H9 (cell line): Measurements from ENCODE around the gene CYP2W1. TPM values are rescaled to one million over a fixed set of nuclear protein-coding genes. Genes with fewer than 3 reads are reported as not detected.

ENCODE experiments used
- DNase-seq: peaks from one replicate; pipeline ENCODE4 v3.0.0-alpha.2; 2017
- H2AFZ ChIP-seq: one replicate; pipeline ENCODE4 v1.6.1; 2013; ENCODE audit warnings: mild to moderate bottlenecking, low read length, control low read depth, moderate library complexity
- H2AK5ac ChIP-seq: 2 replicates; pipeline ENCODE4 v1.6.1; 2013; ENCODE audit warnings: low read length, control low read depth, mixed read lengths; ENCODE audit not compliant: insufficient read length
- H2BK120ac ChIP-seq: one replicate; pipeline ENCODE4 v1.6.1; 2013; ENCODE audit warnings: low read depth, mild to moderate bottlenecking, low read length, control low read depth, inconsistent platforms; ENCODE audit not compliant: poor library complexity, severe bottlenecking
- H2BK12ac ChIP-seq: 2 replicates; pipeline ENCODE4 v1.6.1; 2013; ENCODE audit warnings: low read length, control low read depth, mixed read lengths, low read depth; ENCODE audit not compliant: insufficient read length
- H2BK15ac ChIP-seq: 2 replicates; pipeline ENCODE4 v1.6.1; 2013; ENCODE audit warnings: low read depth, low read length, control low read depth
- H2BK20ac ChIP-seq: one replicate; pipeline ENCODE4 v1.6.1; 2013; ENCODE audit warnings: low read depth, mild to moderate bottlenecking, low read length, control low read depth, inconsistent platforms; ENCODE audit not compliant: poor library complexity, severe bottlenecking
- H2BK5ac ChIP-seq: 2 replicates; pipeline ENCODE4 v1.6.1; 2013; ENCODE audit warnings: low read length, control low read depth, mixed read lengths; ENCODE audit not compliant: insufficient read length
- H3K14ac ChIP-seq: 2 replicates; pipeline ENCODE4 v1.6.1; 2013; ENCODE audit warnings: low read length, control low read depth; ENCODE audit not compliant: insufficient read depth
- H3K18ac ChIP-seq: 2 replicates; pipeline ENCODE4 v1.6.1; 2013; ENCODE audit warnings: low read depth, mild to moderate bottlenecking, mixed read lengths, low read length, control low read depth; ENCODE audit not compliant: insufficient read length
- H3K23ac ChIP-seq: 2 replicates; pipeline ENCODE4 v1.6.1; 2013; ENCODE audit warnings: low read length, control low read depth, mixed read lengths, low read depth; ENCODE audit not compliant: insufficient read length
- H3K23me2 ChIP-seq: 2 replicates; pipeline ENCODE4 v1.6.1; 2013; ENCODE audit warnings: low read depth, mild to moderate bottlenecking, mixed read lengths, low read length, control low read depth; ENCODE audit not compliant: insufficient read length, poor library complexity, severe bottlenecking
- H3K27ac ChIP-seq: 2 replicates; pipeline ENCODE4 v1.5.1; 2013; ENCODE audit warnings: low read length, control low read depth, mixed read lengths, low read depth; ENCODE audit not compliant: insufficient read length
- H3K27me3 ChIP-seq: 2 replicates; pipeline ENCODE4 v1.6.1; 2013; ENCODE audit warnings: low read length, control low read depth, inconsistent platforms; ENCODE audit not compliant: insufficient read depth
- H3K4ac ChIP-seq: 2 replicates; pipeline ENCODE4 v1.6.1; 2013; ENCODE audit warnings: low read depth, mild to moderate bottlenecking, control low read depth, inconsistent platforms, low read length, moderate library complexity
- H3K4me1 ChIP-seq: 2 replicates; pipeline ENCODE4 v1.6.1; 2013; ENCODE audit warnings: low read length, control low read depth, inconsistent platforms; ENCODE audit not compliant: insufficient read depth
- H3K4me2 ChIP-seq: 2 replicates; pipeline ENCODE4 v1.6.1; 2013; ENCODE audit warnings: low read length, control low read depth, mixed read lengths; ENCODE audit not compliant: insufficient read length, insufficient read depth
- H3K56ac ChIP-seq: 2 replicates; pipeline ENCODE4 v1.6.1; 2013; ENCODE audit warnings: low read depth, mild to moderate bottlenecking, mixed read lengths, low read length, control low read depth; ENCODE audit not compliant: insufficient read length
- H3K79me1 ChIP-seq: 2 replicates; pipeline ENCODE4 v1.6.1; 2013; ENCODE audit warnings: low read depth, mild to moderate bottlenecking, moderate library complexity, low read length, control low read depth, inconsistent platforms; ENCODE audit not compliant: insufficient read depth, poor library complexity, severe bottlenecking
- H3K79me2 ChIP-seq: 2 replicates; pipeline ENCODE4 v1.6.1; 2013; ENCODE audit warnings: low read length, control low read depth, inconsistent platforms; ENCODE audit not compliant: insufficient read depth
- H3K9ac ChIP-seq: 2 replicates; pipeline ENCODE4 v1.6.1; 2013; ENCODE audit warnings: low read length, control low read depth, mixed read lengths; ENCODE audit not compliant: insufficient read length; ENCODE audit errors: extremely low read depth
- H3K9me3 ChIP-seq: one replicate; pipeline ENCODE4 v1.6.1; 2013; ENCODE audit warnings: low read depth, low read length, inconsistent platforms; ENCODE audit not compliant: control insufficient read depth
- H3T11ph ChIP-seq: one replicate; pipeline ENCODE4 v1.6.1; 2013; ENCODE audit warnings: mild to moderate bottlenecking, low read length, control low read depth, inconsistent platforms
- H4K20me1 ChIP-seq: one replicate; pipeline ENCODE4 v1.6.1; 2013; ENCODE audit not compliant: control insufficient read depth, insufficient read length, insufficient read depth
- H4K5ac ChIP-seq: 2 replicates; pipeline ENCODE4 v1.6.1; 2013; ENCODE audit warnings: low read depth, mild to moderate bottlenecking, mixed read lengths, low read length, control low read depth; ENCODE audit not compliant: insufficient read length
- H4K8ac ChIP-seq: replicated peaks from 2 replicates; pipeline ENCODE4 v1.6.1; 2013; ENCODE audit warnings: low read length, control low read depth, mixed read lengths, low read depth; ENCODE audit not compliant: insufficient read length
- H4K91ac ChIP-seq: 2 replicates; pipeline ENCODE4 v1.6.1; 2013; ENCODE audit warnings: low read depth, mild to moderate bottlenecking, moderate library complexity, mixed read lengths, low read length, control low read depth; ENCODE audit not compliant: insufficient read length
- H3K27ac Mint-ChIP-seq, 3 experiments: 2 replicates in 2 of 3; 3 replicates in 1 of 3; pipeline ENCODE4 v1.8.0; 2020 to 2021; ENCODE audit warnings: mixed read lengths in 3 of 3, mild to moderate bottlenecking in 1 of 3, moderate library complexity in 1 of 3
- H3K27me3 Mint-ChIP-seq: 2 replicates; pipeline ENCODE4 v1.8.0; 2021; ENCODE audit warnings: low read depth, mild to moderate bottlenecking, moderate library complexity, mixed read lengths
- H3K36me3 Mint-ChIP-seq, 3 experiments: 2 replicates in 2 of 3; 3 replicates in 1 of 3; pipeline ENCODE4 v1.8.0; 2020 to 2021; ENCODE audit warnings: low read depth in 3 of 3, mixed read lengths in 3 of 3; ENCODE audit not compliant: insufficient read depth in 1 of 3
- H3K4me1 Mint-ChIP-seq, 2 experiments: 2 replicates each; pipeline ENCODE4 v1.8.0; 2020; ENCODE audit warnings: mixed read lengths in 2 of 2
- H3K4me3 Mint-ChIP-seq, 2 experiments: 2 replicates in 1 of 2; 3 replicates in 1 of 2; pipeline ENCODE4 v1.8.0; 2020 to 2021; ENCODE audit warnings: mild to moderate bottlenecking in 2 of 2, mixed read lengths in 2 of 2, moderate library complexity in 1 of 2
- H3K9me3 Mint-ChIP-seq, 2 experiments: 2 replicates in 1 of 2; 3 replicates in 1 of 2; pipeline ENCODE4 v1.8.0; 2020; ENCODE audit warnings: mild to moderate bottlenecking in 2 of 2, mixed read lengths in 2 of 2, moderate library complexity in 1 of 2
- CTCF ChIP-seq: fragments of 200-600 bp; sonication (generic); conservative IDR thresholded peaks from 3 replicates; pipeline ENCODE4 v1.8.0; 2021; ENCODE audit warnings: antibody characterized with exemption, mild to moderate bottlenecking
- WGBS: extraction: QIAGEN DNeasy Blood & Tissue Kit; methylation state at CpG from one replicate; pipeline ENCODE4 v1.1.7; 2013; ENCODE audit warnings: missing lambda C conversion rate, low lambda C conversion rate, mixed read lengths; ENCODE audit not compliant: insufficient read length; ENCODE audit errors: extremely low coverage; 5-methylcytosine and 5-hydroxymethylcytosine counted together
- total RNA-seq: library from RNA; stranded (reverse); gene quantifications from 2 replicates; pipeline ENCODE4 v1.2.1, GENCODE V29; 2021

Gene CYP2W1
- total RNA-seq, 1 experiment from 2014 or later = not detected

- Histone ChIP-seq H3K4me2 (no peak overlapping the region), H3K4ac (no peak overlapping the region), H3K23me2 (no peaks in the 10 kb centered on the region), H3K79me1 (no peaks in the 10 kb centered on the region), H3K23ac (no peak overlapping the region), H3K79me2 (no peaks in the 10 kb centered on the region), H3K9me3 (no peaks in the 10 kb centered on the region), H2BK15ac (no peak overlapping the region), H3K14ac (no peak overlapping the region), H2AK5ac (no peak overlapping the region), H3K9ac (no peak overlapping the region), H3T11ph (no peak overlapping the region), H3K27me3 (no peaks in the 10 kb centered on the region), H3K4me1 (no peaks in the 10 kb centered on the region), H4K8ac (no peak overlapping the region), H4K5ac (no peak overlapping the region), H2BK20ac (no peak overlapping the region), H4K91ac (no peak overlapping the region), H3K27ac (no peak overlapping the region), H3K56ac (no peak overlapping the region), H4K20me1 (no peaks in the 10 kb centered on the region), H2BK12ac (no peak overlapping the region), H2BK5ac (no peak overlapping the region), H3K18ac (no peak overlapping the region), H2BK120ac (no peak overlapping the region), H2AFZ (no peak overlapping the region)
- peaks cover 6 to 11% of the 10 kb centered on the region in 2 experiments for H3K4me1 Mint-ChIP-seq
- H3K4me3 Mint-ChIP-seq = no peak overlapping the region
- WGBS = no CpG with 5 or more reads among the region's 45 CpGs
- H3K27me3 Mint-ChIP-seq = peaks cover 2% of the 10 kb centered on the region; the same call in 1 of the 2 replicates
- DNase-seq = no peak
- H3K9me3 Mint-ChIP-seq = no peaks in the 10 kb centered on the region
- no peak for TF ChIP-seq CTCF
- H3K36me3 Mint-ChIP-seq = peaks cover 4 to 37% (median 11%) of the 10 kb centered on the region in 3 experiments
- H3K27ac Mint-ChIP-seq = peak overlapping the region in 2 of 3 experiments; percentile 41 to 49; a peak in 2 of 7 replicates
Observed at GRCh38 chr7:1022801-1023465, 40.0 kb downstream of the CYP2W1 start.
